Adipose tissue (tissue), 3 donors: Measurements from ENCODE around the gene TOB1. TPM values are rescaled to one million over a fixed set of nuclear protein-coding genes. Genes with fewer than 3 reads are reported as not detected.

Experiments used
- H3K27ac ChIP-seq: one replicate; pipeline ENCODE4 v1.5.1; 2013; ENCODE audit warnings: low read depth, low read length
- WGBS, 3 donors: extraction: QIAGEN DNeasy Blood & Tissue Kit; methylation state at CpG; one replicate each; pipeline ENCODE4 v1.1.7; 2013; 5-methylcytosine and 5-hydroxymethylcytosine counted together
- polyA plus RNA-seq, 3 donors: library from polyadenylated mRNA; stranded (reverse); fragments of 200-250 nt; gene quantifications; one replicate each; pipeline ENCODE4 v1.2.3, GENCODE V29; 2013
- donor health status: healthy with polysubstance abuse.
- donor health status: Bipolar disorder and iron deficiency.
- donor health status: healthy.

The TOB1 gene
- polyA plus RNA-seq, 3 donors, result 16.3 to 81.5 (median 25.4) TPM

DNA sequence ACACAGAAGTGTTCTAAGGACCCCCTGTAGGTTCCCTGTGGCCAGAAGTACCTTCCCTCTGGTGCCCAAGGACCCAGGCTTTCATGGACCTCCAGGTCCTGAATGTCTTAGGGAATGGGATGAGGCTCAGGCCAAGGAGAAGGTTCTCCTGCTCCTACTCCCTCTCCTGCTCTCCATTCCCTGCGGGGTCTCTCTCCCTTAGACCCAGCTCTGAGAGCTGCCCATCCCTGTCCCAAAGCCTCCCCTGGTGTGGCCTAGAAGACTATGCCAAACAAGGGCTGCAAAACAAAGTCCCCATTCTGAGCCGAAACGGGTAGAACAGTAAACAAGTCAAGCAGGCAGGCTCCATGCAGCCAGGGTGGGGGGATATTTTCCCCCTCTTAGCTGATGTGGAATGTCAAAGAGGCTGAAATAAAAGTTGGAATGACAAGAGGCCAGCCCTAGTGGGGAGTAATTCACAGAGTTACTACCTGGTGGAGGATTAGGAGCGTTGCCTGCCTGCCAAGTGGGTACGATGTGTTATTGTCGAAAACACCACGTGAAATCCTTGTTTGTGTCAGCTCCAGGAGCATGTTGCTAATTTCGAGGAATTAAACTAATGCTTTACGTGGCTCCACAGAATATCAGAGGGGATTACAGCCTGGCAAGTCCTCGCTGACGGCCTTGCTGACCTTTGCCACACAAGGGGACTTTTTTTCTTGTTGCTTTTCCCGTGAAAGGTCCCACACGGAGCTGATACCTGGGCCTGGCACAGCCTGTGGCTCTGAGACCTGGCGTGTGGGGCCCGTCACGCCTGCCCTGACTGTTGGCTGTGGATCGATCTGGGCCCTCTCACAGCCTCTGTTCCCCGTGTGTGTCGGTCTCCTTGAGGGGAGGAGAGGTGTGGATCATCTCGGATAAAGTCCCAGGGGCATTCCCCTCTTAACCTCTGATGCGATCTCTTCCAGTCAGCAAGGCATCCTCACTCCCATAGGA, 27.9 kb downstream of the TOB1 start:
- WGBS, 3 donors, result 79 to 83% (median 80%) methylated on average over 21 of the region's 21 CpGs
- H3K27ac ChIP-seq, result no peak overlapping the region

DNA sequence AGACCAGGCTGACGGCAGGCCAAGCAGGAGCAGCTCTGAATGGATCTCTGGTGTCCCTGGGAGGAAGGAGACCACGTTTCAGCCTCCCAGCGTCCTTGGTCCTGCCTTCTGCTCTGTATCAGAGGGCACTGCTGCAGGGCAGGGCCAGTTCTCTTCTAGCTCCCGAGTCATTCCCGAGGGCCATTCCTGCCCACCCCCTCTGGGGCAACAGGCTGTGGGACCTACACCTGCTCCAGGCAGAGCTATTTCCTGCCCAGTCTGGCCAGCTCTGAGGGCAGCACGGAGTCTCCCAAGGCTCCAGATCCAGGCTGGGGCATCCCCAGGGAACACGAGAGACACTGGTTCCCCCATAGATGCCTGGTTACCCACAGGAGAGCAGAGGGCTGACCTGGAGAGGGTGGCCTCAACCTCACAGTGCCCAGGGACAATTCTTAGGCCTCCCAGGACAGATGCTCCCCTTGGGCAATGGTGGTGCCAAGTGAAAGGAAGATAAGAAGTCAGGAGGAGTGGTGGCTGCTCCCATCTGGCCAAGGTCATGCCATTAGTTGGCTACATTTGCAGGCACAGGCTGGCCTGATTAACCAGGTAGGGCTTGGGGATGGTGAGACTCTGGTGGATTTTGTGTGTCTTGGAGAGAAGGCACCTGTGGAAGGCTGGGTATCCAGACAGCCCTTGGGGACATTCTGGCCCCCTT, 28.7 kb downstream of the TOB1 start:
- no peak overlapping the region for H3K27ac ChIP-seq
- WGBS, 3 donors, result 80 to 90% (median 88%) methylated on average over 7 of the region's 7 CpGs

DNA sequence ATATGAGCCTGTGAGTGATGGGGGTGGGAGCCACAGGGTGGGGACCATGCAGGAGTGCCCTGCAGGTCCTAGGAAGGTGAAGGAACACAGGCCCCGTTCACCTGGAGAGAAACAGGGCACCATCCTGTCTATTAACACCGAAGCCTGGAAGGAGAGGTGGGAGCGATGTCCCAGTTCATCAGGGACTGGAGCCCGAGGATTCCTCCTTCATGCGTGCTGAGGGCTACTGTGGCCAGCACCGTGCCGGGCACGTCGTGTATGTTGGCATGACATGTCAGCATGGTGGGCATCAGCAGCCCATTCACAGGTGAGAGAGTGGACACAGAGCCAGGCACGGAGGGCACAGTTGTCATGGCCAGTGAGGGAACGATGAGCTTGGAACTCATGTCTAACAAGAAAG, 29.3 kb downstream of the TOB1 start:
- WGBS, 3 donors, result 88 to 92% (median 90%) methylated on average over 11 of the region's 11 CpGs
- no peak overlapping the region for H3K27ac ChIP-seq

DNA sequence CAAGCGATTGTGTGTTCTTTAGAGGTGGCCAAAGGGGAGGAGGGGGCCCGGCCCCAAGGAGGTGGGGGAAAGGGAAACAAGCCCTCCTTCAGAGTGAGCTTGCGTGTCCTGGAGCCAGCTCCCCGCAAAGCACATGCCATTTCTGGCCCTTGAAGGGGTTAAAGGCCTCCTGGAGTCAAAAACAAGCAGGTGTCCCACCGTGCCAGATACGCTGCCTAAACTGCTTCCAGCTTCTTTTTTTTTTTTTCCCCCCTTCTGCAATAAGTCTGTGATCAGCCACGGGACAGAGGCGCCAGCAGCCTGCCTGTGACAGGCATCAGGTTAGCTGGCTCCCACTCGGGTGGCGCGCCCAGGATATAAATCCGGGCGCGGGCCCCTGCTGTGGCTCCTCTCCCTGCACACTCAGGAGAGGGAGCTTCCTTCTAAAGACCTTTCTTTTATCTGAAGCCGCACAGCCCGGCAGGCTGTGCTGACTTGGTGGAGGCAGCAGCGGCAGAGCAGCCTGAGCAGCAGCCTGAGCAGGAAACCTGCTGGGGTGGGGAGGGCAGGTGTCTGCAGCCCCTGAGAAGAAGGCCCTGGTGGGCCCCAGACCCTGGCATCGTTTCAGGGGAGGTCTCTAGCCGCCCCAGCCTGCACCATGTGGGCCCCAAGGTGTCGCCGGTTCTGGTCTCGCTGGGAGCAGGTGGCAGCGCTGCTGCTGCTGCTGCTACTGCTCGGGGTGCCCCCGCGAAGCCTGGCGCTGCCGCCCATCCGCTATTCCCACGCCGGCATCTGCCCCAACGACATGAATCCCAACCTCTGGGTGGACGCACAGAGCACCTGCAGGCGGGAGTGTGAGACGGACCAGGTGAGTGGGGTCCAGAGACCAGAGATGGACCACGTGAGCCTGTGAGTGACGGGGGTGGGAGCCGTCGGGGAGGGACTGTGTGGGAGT, 30.6 kb downstream of the TOB1 start, which contains the start of gene WFIKKN2:
WFIKKN2 (plus strand) TSS at position 286 of the 934 bp plus-strand sequence; CDS start at position 638, 352 bp downstream.
- no peak within 1 kb of the TSS for H3K27ac ChIP-seq
- 54 to 63% (median 58%) methylated on average over 38 to 39 of the region's 39 CpGs for WGBS, 3 donors

DNA sequence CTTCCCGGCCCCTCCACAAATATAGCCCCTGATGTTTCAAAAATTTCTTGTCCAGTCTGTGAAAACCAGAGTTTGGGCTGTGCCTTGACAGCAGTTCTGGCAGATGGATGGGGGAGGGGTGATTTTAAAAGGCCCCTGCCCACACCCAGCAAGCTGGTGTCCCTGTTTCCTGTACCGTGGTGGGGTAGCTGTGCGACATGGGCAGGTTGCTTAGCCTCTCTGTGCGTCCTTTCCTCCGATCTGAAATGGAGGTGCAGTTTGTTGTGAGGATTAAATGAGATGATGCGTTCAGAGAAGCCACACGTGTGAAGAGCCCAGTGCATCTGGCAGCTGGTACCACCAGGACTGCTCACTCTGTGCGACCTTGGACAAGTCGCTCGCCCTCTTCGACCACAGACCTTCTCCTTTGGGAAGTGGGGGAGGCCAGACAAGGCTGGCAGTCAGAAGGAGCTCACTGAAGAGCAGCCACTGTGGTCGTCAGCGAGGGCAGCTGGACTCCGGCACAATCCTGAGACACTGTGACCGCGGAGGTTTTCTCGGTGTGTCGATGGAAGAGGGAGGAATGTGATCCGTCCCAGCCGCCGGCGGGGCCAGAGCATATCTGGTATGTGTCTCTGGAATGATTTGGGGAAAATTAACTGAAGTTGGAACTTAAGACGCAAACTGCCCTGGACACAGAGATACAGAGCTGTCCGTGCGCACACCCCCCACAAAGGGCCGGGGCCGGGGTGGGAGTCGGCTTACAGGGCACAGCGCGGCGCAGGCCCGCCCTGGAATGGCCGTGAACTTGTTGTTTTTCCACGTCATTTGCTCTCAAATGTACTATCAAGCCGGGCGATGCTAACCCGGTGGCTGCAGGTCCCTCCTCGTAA, 31.5 kb downstream of the TOB1 start:
- H3K27ac ChIP-seq, result no peak overlapping the region
- 38 to 49% (median 47%) methylated on average over 38 of the region's 38 CpGs for WGBS, 3 donors

DNA sequence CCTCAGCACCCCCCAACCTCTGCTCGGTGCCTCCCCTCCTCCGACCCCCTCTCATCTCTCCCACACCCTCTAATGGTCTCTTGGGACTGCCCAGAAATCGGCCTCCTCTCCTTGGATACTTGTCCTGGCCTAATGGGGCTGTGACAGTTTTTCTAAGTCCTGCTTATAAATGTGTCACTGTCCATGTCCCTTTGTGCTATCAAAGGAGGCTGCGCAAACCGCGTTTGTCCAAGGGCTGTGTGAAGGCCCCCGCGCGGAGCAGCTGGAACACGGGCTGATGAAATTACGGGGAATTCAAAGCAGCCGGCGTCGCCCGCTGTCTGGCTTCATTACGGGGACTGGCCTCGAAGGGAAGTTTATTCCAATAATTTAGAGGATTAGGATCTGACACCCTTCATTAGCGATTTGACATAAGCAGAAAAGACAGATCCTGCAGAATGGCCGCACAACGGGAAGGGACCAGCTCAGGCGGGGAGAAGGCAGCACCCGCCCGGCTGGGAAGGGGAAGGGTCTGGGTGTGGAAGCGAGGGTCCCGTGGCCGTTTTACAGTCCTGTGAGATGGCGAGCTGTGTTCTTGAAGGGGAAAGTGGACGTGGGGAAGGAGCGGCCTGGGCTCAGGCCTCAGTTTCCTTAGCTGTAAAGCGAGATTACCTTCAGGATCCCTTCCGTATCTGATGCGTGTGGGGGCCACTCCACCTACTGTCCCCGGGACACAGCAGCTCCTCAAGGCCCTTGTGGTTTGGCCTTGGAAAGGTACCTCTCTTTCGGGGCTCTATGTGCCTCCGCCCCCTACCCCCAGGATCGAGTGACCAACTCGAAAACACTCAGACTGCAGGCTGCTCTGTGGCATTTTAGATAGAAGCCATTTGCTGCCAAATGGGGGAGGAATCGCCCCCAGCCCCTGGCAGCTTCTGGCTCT, 32.4 kb downstream of the TOB1 start:
- 90 to 92% (median 91%) methylated on average over 38 of the region's 38 CpGs for WGBS, 3 donors
- no peak overlapping the region for H3K27ac ChIP-seq

DNA sequence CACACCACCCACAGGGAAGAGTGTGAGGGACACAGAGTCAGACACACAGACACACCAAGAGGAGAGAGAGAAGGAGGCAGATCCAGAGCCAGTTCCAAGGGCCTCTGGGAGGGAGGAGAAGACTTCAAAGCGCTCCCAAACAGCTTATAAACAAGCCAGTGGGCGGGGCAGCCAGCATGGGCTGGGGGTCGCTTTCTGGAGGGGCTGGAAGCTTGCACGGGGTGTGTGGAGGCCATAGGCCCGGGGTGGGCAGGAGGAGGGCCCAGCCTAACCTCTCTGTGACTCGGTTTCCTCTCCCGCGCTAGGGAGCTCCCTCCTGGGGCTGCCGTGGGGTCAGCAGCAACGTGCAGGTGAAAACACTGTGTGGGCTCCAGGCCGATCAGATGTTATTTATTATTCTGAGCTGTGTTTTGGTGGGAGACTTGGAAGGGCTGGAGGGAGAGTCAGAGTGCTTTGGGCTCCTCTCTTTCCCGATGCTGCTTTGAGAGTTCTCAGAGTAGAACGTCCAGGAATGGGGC, 33.2 kb downstream of the TOB1 start:
- H3K27ac ChIP-seq, result no peak overlapping the region
- 79 to 82% (median 81%) methylated on average over 13 of the region's 13 CpGs for WGBS, 3 donors

DNA sequence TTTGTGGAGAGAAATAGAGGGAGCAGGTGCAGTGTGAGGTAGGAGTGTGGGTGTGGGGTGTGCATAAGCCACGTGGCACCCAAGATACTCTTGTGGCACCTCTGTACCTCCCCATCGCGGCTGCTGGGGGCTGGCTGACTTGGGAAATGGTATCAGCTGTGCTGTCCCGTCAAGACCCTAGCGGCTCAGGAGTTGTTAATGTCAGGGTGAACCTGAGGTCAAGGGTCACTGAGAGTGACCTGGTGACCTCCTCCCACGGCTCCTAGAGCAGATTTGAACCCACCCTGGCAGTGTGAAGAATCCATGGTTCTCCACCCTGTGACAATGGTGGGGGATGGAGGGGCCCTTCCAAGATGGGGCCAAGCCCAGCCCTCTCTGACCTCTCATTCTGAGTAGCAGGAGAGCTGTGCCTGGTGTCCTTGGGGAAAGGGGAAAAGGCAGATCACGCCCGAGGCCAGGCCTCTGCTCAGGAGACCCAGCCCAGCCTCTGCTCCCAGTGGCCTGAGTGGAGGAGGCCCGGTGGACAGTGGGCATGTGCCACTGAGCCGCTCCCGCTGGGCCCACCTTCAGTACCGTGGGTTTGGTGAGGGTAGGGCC, 33.8 kb downstream of the TOB1 start:
- 90% methylated on average over 12 of the region's 12 CpGs for WGBS, 3 donors
- no peak overlapping the region for H3K27ac ChIP-seq

DNA sequence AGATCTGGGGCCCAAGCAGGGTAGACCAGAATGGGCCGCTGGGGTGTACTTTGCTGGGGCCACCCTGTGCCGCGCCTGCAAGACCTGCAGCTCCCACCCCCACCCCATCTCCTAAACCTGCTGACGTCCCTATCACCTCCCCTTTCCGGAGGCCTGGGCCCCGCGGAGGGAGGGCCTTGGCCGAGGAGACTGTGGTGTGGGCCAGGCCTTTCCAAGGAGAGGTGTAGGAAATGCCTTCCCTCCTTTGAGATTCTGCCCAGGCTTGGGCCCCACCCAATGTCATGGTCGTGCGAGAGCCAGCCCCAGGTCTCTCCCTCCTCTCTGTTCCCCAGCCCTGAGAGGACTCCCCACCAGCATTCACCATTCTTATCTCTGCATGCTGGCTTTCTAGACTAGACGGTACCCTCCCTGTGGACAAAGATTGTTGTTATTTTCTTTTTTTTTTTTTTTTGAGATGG, 34.7 kb downstream of the TOB1 start:
- WGBS, 3 donors, result 36 to 64% (median 44%) methylated on average over 10 to 11 of the region's 11 CpGs
- H3K27ac ChIP-seq, result no peak overlapping the region

DNA sequence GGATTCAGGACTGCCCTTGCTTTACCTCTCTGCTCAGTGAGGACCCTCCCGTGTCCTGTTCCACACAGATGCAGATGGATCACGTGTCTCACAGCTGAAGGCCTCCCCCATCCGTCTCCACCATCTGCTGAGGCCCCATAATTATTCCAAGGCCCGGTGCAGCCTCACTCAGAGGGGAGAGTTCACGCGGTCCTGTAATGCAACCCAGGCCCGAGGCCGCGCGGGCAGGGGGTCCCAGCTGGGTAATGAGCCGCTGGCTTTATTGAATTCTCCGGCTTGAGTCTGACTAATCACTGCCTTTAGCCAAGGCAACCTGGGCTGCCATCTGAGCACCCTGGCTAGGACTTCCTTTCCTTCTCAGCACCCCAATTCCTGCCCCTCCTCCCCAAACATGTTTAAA, 35.2 kb downstream of the TOB1 start:
- H3K27ac ChIP-seq, result no peak overlapping the region

DNA sequence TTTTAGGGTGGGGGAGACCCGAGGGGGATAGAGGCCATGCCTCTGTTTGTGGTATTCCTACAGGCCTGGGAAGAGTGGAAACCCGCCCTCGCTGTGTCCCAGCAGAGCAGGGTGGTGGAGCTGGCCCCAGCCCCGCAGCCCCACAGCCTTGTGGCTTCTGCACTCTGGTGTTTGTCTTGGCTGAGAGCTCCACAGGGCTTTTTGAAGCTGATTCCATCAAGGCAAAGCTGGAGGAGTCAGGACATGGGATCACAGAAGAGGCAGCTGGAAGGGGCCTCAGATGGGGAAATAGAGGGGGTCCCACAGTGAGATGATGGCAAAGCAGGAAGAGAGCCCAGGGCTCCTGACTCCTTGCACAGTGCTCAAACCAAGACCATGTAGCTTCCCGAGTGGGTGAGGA, 35.8 kb downstream of the TOB1 start:
- H3K27ac ChIP-seq, result no peak overlapping the region
- WGBS, 3 donors, result 50 to 83% (median 78%) methylated on average over 5 of the region's 5 CpGs

More for the DNA sequence above, 35.2 kb downstream of the TOB1 start:
- WGBS, 3 donors, result 77 to 82% (median 80%) methylated on average over 12 of the region's 12 CpGs

DNA sequence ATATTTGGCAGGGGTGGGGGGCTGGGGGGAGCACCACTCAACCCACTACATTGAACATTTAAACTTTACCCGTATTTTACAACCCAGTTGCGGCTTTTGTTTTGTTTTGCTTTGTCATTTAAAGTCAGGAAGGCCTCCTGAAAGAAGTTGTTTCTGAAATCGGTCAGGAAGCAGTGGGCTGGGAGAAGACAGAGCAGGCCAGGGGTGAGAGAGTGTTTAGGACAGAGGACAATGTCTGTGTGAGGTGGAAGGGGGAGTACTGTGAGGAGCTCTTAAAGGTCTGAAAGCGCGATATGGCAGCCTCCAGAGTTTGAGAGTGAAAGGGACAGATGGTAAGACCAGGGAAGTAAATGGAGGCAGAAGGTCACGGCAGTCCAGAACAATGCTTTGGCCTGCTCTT, 36.8 kb downstream of the TOB1 start:
- H3K27ac ChIP-seq, result no peak overlapping the region
- WGBS, 3 donors, result 62 to 90% (median 68%) methylated on average over 6 of the region's 6 CpGs

DNA sequence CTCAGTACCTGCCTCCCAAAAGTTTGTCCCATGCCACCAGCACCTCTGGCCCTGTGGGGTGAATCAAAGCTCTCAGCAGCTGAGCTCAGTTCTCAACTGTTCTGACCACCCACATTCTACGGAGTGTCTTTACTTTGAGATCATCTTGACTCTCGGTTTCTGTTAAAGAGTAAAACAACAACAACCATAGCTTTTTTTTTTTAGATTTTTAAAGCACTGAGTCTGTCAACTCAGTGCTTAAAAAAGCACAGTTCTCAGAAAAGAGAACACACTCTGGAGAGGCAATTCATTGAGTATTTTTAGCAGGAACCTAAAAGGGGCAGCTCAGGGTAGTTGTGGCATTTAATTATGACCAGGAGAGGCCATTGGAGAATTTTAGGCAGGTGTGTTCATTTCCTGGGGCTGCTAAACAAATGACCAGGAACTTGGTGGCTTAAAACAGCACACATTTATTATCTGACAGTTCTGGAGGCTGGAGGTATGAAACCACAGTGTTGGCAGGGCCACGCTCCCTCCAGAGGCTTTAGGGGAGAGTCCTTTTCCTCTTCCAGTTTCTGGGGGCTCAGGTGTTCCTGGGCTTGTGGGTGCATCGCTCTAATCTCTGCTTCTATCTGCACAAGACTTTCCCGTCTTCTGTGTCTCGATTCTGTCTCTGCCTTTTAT, 37.5 kb downstream of the TOB1 start:
- no peak overlapping the region for H3K27ac ChIP-seq
- 72 to 81% (median 73%) methylated on average over 6 of the region's 6 CpGs for WGBS, 3 donors

DNA sequence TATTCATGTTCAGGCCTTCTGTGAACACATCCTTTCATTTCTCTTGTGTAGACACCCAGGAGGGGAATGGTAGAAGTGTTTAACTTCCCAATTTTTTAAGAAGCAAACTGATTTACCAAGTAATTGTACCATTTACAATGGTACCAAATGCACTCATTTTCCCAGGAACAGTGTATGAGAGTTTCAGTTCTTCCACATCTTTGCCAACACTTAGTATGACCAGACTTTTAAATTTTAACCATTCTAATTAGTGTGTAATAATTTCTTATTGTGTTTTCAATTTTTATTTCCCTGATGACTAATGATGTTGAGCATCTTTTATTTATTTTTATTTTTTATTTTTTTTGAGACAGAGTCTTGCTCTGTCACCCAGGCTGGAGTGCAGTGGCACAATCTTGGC, 41.0 kb downstream of the TOB1 start:
- H3K27ac ChIP-seq, result no peak overlapping the region

DNA sequence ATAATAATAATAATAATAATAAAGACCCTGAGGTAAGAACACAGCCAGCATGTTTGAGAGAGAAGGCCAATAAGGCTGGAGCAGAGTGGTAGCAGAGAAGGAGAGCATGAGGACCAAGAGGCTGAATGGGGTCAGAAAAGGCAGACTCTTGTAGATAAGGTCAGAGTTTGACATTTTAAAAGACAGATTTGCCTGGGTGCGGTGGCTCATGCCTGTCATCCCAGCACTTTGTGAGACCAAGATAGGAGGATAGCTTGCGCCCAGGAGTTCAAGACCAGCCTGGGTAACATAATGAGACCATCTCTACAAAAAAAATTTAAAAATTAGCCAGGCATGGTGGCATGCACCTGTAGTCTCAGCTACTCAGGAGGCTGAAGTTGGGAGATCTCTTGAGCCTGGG, 41.7 kb downstream of the TOB1 start:
- 86 to 100% (median 90%) methylated on average over 2 of the region's 2 CpGs for WGBS, 3 donors

More for the DNA sequence above, 41.7 kb downstream of the TOB1 start:
- no peak overlapping the region for H3K27ac ChIP-seq
